ENCODE data around the gene PRKCG.

DNA sequence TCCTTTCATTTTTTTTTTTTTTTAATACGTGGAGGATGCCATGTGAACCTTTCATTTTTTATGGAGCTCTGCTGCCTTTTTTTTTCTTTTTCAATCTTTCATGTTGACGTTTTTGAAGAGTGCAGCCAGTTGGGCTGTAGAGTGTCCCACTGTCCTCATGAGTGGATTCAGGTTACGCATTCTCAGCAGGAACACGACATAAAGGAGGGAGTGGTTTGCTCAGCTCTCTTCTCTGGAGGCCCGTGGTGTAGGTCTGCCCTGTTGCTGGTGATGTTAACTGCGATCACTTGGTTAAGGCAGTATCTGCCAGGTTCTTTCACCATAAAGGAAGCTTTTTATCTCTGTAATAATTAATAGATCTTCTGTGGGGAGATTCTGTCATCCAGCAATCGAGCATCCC is 54.0 kb downstream of the PRKCG start:
- TF ChIP-seq, protein P1, sequence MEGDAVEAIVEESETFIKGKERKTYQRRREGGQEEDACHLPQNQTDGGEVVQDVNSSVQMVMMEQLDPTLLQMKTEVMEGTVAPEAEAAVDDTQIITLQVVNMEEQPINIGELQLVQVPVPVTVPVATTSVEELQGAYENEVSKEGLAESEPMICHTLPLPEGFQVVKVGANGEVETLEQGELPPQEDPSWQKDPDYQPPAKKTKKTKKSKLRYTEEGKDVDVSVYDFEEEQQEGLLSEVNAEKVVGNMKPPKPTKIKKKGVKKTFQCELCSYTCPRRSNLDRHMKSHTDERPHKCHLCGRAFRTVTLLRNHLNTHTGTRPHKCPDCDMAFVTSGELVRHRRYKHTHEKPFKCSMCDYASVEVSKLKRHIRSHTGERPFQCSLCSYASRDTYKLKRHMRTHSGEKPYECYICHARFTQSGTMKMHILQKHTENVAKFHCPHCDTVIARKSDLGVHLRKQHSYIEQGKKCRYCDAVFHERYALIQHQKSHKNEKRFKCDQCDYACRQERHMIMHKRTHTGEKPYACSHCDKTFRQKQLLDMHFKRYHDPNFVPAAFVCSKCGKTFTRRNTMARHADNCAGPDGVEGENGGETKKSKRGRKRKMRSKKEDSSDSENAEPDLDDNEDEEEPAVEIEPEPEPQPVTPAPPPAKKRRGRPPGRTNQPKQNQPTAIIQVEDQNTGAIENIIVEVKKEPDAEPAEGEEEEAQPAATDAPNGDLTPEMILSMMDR (IDR thresholded peaks at IDR 0.05; ENCODE audit: poor library complexity) = no peak
- no peak for TF ChIP-seq EZH2 (IDR thresholded peaks at IDR 0.05; ENCODE audit: borderline replicate concordance)
- no peak for TF ChIP-seq EZH2phosphoT487 (IDR thresholded peaks at IDR 0.05; ENCODE audit: low read depth, severe bottlenecking, unreplicated experiment)

All from hepatocyte (in vitro differentiated cells).